ENCODE data around the gene DDX28. TPM values are rescaled to one million over a fixed set of nuclear protein-coding genes. Genes with fewer than 3 reads are reported as not detected.
"Not testable (repeated sequence)": the region's sequence is repeated elsewhere in the genome, so short reads cannot be mapped to it uniquely, and the experiment has no call there.

DDX28 gene
- polyA plus RNA-seq, 4 donors = 9.0 to 13.7 (median 10.9) TPM

DNA sequence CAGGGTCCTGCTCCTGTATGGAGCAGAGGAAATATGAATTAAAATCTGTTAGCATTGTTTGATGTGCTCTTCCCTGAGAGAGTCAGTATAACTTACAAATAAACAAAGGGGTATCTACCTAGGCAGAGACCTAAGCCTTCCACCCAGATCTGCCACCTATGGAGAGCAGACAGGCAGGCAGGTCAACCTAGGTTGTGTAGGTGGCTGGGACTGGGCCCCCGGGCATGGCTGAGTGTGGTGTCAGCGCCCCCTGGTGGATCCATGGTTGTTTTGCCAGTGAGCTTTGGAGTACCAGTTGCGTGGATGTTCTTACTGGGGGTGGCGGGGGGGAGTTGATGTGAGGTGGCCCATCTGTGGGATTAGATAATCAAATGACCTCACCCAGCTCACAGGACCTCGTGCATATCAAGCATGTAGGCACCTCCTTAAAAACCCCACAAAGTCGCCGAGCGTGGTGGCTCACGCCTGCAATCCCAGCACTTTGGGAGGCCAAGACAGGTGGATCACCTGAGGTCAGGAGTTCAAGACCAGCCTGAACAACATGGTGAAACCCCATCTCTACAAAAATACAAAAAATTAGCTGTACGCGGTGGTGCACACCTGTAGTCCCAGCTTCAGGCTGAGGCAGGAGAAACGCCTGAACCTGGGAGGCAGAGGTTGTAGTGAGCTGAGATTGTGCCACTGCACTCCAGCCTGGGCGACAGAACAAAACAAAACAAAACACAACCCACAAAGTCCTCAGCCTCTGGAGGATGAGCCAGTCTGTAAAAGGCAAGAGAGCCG, 17.7 kb upstream of the DDX28 start:
- DNase-seq (ENCODE audit: low read depth in 4 of 4, low spot score in 2 of 4) = peak in 1 of 4 donors; percentile 38

GRCh38 chr16:68037841-68038597, 15.0 kb upstream of the DDX28 start:
- DNase-seq (ENCODE audit: low read depth in 4 of 4, low spot score in 2 of 4) = no peak

DNA sequence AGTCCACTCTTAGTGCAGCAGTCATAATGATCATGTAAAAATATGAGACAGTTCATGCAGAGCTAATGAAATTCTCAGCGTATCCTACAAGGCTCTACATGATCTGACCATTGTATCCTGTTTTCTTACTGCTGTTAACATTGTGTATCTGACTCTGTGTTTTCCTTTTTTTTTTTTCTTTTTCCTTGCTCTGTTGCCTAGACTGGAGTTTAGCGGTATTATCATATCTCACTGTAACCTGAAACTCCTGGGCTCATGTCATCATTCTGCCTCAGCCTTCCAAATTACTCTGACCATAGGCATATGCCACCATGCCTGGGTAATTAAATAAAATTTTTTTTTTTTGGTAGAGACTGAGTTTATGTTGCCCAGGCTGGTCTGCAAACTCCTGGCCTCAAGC, 12.2 kb upstream of the DDX28 start:
- no peak for DNase-seq (ENCODE audit: low read depth in 4 of 4, low spot score in 2 of 4)

DNA sequence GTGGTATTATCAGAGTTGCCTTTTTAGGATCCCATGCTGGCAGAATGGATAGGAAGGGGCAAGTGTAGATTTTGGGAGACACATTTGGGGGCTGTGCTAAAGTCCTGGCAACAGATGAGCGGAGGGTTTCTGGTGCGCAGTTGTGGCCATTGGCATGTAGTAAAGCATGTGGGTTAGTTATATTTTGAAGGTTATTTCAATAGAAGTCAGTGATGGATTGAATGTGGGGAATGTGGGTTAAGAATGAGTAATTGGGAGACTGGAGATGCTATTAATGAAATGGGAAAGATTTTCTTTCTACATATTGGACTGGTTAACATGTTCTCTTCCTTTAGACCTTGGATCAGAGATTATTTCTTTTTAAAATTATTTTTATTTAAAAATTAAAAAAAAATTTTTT, 10.1 kb upstream of the DDX28 start:
- no peak for DNase-seq (ENCODE audit: low read depth in 4 of 4, low spot score in 2 of 4)

DNA sequence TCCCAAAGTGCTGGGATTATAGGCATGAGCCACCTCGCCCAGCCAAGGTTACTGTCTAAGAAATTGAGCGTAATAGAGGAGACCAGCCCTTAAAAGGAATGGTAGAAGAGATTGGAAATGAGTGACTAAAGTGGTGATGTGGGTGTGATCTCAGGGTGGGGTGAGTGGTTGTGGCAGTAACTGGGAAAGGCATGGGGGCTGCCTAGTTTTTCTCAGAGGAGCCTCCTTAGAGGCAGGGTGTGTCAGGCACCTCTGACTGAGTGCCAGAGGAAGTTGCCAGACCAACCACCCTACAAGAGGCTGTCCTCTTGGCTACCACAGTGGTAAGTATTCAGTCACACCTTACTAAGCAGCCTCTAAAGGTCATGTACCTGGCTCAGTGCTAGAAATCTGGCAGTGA, 8.9 kb upstream of the DDX28 start:
- DNase-seq (ENCODE audit: low read depth in 4 of 4, low spot score in 2 of 4) = no peak

GRCh38 chr16:68030108-68030507, 7.1 kb upstream of the DDX28 start:
- not testable (repeated sequence) for DNase-seq (ENCODE audit: low read depth in 4 of 4, low spot score in 2 of 4)

GRCh38 chr16:68028996-68029395, 6.0 kb upstream of the DDX28 start:
- DNase-seq (ENCODE audit: low read depth in 4 of 4, low spot score in 2 of 4) = no peak

- no peak for DNase-seq (ENCODE audit: low read depth in 4 of 4, low spot score in 2 of 4)
Observed at GRCh38 chr16:68022278-68022727, 729 bp downstream of the DDX28 start.

GRCh38 chr16:68021490-68021889, 1.5 kb downstream of the DDX28 start:
- DNase-seq (ENCODE audit: low read depth in 4 of 4, low spot score in 2 of 4) = no peak

DNA sequence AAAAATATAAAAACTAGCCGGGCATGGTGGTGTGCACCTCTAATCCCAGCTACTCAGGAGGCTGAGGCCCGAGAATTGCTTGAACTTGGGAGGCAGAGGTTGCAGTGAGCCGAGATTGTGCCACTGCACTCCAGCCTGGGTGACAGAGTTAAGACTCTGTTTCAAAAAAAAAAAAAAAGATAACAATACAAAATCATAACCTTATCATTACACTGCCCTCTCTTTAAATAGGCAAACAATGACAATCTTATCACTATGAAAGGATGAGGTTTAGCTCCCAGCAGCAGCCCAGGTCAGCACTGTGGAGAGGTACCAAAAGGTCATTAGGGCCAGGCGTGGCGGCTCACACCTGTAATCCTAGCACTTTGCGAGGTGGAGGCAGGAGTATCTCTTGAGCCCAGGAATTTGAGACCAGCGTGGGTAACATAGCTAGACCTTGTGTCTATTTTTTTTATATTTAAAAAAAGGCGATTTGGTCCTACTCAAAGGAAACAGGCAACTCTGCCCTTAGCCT, 3.8 kb downstream of the DDX28 start:
- DNase-seq (ENCODE audit: low read depth in 4 of 4, low spot score in 2 of 4) = no peak

DNA sequence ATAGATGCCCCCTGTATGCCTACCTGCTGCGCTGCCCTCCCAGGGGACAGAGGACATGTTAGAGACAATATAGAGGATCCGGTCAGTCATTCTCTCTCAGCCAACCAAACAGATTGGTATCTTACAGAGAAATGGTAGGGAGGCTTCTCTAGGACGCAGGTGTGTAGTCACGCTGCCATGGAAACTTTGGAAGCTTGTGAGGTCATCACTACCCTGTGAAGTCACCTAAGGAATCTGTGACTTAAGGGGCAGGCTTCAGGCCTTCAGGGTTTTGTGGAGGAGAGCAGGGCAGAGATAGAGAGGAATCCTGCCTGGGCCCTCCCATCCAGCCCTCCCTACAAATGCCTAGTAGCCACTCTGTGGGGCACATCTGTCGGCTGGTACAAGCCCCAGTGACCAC, 7.4 kb downstream of the DDX28 start, which contains the start of gene DPEP2NB:
Gene DPEP2NB, minus strand, starts transcription at position 231 of the 400 bp plus-strand sequence. Its CDS starts 141 bp downstream, at position 90.
- no peak for DNase-seq (ENCODE audit: low read depth in 4 of 4, low spot score in 2 of 4)

DNA sequence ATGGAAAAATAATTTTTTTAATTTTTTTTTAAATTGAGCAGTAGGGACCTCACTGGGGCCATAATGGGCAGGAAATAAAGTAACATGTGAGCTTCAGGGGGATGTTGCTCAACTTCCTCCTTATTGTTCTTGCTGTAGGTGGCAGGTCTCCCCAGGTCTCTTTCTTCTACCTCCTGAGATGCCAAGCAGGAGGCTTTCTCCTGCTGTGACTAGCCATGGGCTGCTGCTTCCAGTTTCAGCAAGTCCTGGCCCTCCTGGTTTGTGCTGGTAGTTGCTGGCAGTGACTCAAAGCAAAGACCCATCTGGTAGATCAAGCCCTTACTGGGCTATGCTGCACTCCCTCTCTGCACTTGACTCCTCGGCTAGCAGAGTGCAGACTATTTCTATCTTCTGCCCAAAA, 9.6 kb downstream of the DDX28 start:
- DNase-seq (ENCODE audit: low read depth in 4 of 4, low spot score in 2 of 4) = no peak

GRCh38 chr16:68009872-68010271, 13.2 kb downstream of the DDX28 start:
- DNase-seq (ENCODE audit: low read depth in 4 of 4, low spot score in 2 of 4) = not testable (repeated sequence)

DNA sequence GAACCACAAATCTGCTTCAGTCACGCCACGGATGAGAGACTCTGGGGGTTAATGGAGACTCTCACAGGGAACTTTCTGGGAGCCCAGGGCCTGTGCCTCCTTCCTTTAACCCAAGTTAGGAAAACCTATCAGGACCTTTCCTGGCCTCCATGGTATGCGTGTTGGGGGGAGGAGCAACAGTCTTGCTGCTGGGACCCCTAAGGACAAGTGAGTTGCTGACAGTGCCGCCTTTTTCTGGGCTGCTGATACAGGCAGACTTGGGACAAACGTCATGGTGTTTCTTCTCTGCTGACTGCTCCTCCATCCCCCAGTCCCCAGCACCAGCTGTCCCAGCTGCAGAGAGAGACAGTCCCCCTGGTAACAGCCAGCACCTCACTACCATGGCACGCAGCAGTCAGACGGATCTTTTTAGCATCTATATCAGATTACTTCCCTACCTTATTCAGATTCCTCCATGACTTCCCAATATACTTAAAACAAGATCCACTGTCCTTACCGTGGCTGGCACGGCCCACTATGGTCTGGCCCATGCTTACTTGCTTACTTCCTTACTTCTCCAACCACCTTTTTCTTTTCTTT, 13.8 kb downstream of the DDX28 start:
- no peak for DNase-seq (ENCODE audit: low read depth in 4 of 4, low spot score in 2 of 4)

- DNase-seq (ENCODE audit: low read depth in 4 of 4, low spot score in 2 of 4) = no peak
Observed at GRCh38 chr16:68005786-68006286, 17.2 kb downstream of the DDX28 start.

DNA sequence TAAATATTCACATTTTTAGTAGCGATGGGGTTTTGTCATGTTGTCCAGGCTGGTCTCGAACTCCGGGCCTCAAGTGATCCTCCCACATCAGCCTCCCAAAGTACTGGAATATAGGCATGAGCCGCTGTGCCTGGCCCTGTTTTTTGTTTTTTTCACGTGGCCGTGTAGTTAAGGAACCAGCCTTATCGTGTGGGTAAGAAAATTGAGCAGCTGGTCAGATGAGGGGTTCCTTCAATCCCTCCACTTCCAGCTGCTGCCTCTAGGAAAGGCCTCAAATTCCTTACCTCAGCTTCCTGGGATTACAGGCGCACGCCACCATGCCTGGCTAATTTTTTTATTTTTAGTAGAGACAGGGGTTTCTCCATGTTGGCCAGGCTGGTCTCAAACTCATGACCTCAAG, 17.8 kb downstream of the DDX28 start:
- DNase-seq (ENCODE audit: low read depth in 4 of 4, low spot score in 2 of 4) = no peak

DNA sequence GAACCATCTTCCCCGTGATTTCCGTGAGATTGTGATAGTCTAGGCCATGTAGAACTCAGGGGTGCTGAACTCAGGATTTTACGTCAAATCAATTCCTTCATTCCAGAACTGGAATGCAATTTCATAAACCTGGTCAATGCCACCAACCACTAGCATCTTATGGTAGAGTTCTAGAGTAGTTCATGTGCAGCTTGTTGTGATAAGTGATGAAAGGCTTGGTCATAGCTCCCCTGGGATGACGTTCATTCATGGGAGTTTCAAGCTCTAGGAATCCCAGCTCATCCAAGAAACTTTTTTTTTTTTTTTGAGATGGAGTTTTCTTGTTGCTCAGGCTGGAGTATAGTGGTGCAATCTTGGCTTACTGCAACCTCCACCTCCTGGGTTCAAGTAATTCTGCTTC, 20.0 kb downstream of the DDX28 start:
- no peak for DNase-seq (ENCODE audit: low read depth in 4 of 4, low spot score in 2 of 4)

DNA sequence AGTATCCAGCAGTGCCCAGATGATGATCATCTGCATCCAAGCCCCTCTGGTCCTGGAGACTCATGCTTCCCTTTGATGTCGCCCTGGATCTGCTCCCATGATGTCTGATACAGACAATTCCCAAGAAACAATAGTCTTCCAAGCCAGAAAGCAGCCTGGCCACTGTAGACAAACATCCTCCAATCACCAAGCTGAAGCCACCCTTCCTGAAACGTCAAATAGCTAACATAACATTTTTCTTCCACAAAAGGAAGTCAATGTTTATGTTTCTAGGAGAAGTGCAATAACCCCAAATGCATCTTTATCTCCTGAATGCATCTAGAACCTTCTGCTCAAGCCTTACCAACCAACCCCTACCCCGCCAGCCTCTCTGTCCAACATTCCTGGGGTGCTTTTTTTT, 22.6 kb downstream of the DDX28 start:
- no peak for DNase-seq (ENCODE audit: low read depth in 4 of 4, low spot score in 2 of 4)

DNA sequence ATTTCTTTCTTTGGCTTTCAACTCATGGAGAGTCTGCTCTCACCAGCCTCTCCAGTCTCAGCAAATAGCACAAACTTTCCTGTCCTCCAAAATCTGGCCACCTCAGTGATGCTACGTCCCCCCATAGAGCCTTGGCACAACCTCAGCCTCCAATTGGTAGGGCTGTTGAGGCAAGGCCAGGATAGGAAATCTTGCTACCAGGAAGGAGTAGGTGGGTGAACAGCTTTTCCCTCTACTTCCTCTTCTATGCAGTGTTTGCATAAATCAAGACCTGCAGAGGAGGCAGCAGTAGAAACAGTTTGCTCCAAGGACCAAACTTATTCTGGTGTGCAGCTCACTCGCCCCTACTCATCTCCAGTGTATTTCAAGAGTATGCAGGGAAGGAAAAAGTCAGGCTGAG, 23.0 kb downstream of the DDX28 start:
- no peak for DNase-seq (ENCODE audit: low read depth in 4 of 4, low spot score in 2 of 4)

GRCh38 chr16:67998779-67999688, 24.0 kb downstream of the DDX28 start, which contains the start of gene DPEP2:
TSS of gene DPEP2 (minus strand) at chr16:67999484. CDS start at chr16:67993212, 6,272 bp downstream.
- not testable (repeated sequence) for DNase-seq (ENCODE audit: low read depth in 4 of 4, low spot score in 2 of 4)
